ENCODE data around the gene GORAB.

GRCh38 chr1:170544624-170545023, 12.7 kb downstream of the GORAB start:
- no peak for TF ChIP-seq MAZ (IDR thresholded peaks at IDR 0.05; ENCODE audit: borderline replicate concordance, low read depth, low read length)
- TF ChIP-seq MAZ (CRISPR knock-in tag; IDR thresholded peaks at IDR 0.05; ENCODE audit: low read depth): no peak
- no peak for TF ChIP-seq MAX (IDR thresholded peaks at IDR 0.05)
- TF ChIP-seq HNRNPL (IDR thresholded peaks at IDR 0.05; ENCODE audit: low read depth, low read length): no peak
- TF ChIP-seq EZH2 (conservative IDR thresholded peaks at IDR 0.05; ENCODE audit: low read depth, low read length): no peak
- no peak for TF ChIP-seq CTCF (CRISPR knock-in tag; IDR thresholded peaks at IDR 0.05)
- TF ChIP-seq BCLAF1 (IDR thresholded peaks at IDR 0.05): no peak
- no peak for TF ChIP-seq ZNF567 (CRISPR knock-in tag; IDR thresholded peaks at IDR 0.05; ENCODE audit: borderline replicate concordance)
- no peak for TF ChIP-seq FOXJ3 (CRISPR knock-in tag; IDR thresholded peaks at IDR 0.05; ENCODE audit: borderline replicate concordance)
- no peak for TF ChIP-seq MYC (CRISPR knock-in tag; IDR thresholded peaks at IDR 0.05; ENCODE audit: borderline replicate concordance)
- TF ChIP-seq TOE1 (CRISPR knock-in tag; IDR thresholded peaks at IDR 0.05): no peak
- TF ChIP-seq PRMT3 (CRISPR knock-in tag; IDR thresholded peaks at IDR 0.05; ENCODE audit: borderline replicate concordance, low read depth): no peak
- TF ChIP-seq CBX2 (IDR thresholded peaks at IDR 0.05; ENCODE audit: low read depth, low read length): no peak
- TF ChIP-seq CBX2 (CRISPR knock-in tag; IDR thresholded peaks at IDR 0.05; ENCODE audit: low read depth): no peak
- no peak for TF ChIP-seq HMG20A (CRISPR knock-in tag; IDR thresholded peaks at IDR 0.05; ENCODE audit: borderline replicate concordance)

Data from HepG2 (cell line).